Tibial artery (tissue), 4 donors: ENCODE data around the gene IL21.
A peak's percentile ranks its signal among the peaks of the same experiment; 100 is the strongest.
"Not testable (repeated sequence)": the region's sequence is repeated elsewhere in the genome, so short reads cannot be mapped to it uniquely, and the experiment has no call there.

Experiments used
- DNase-seq, 2 donors: peaks; one replicate each; pipeline ENCODE4 v3.0.0-alpha.2; 2019
- H3K27ac ChIP-seq, 2 donors: fragments of 200-600 bp; sonication (generic) in 1 of 2; 1 replicate in 1 of 2; 2 replicates in 1 of 2; pipeline ENCODE4 v1.5.1; 2018 to 2019; ENCODE audit warnings: mild to moderate bottlenecking in 1 of 2
- H3K27me3 ChIP-seq, 2 donors: fragments of 200-600 bp; sonication (generic) in 1 of 2; one replicate each; pipeline versions ENCODE4 v1.5.1 to v1.6.0; 2016 to 2019
- H3K36me3 ChIP-seq, 3 donors: fragments of 200-600 bp; sonication (generic) in 2 of 3; one replicate each; pipeline ENCODE4 v1.5.1; 2016 to 2019; ENCODE audit warnings: mild to moderate bottlenecking in 2 of 3
- H3K4me1 ChIP-seq, 4 donors: fragments of 200-600 bp; sonication (generic) in 2 of 4; 1 replicate in 3 of 4; 2 replicates in 1 of 4; pipeline ENCODE4 v1.5.1; 2016 to 2019
- H3K4me3 ChIP-seq, 2 donors: fragments of 200-600 bp; sonication (generic) in 1 of 2; 1 replicate in 1 of 2; 2 replicates in 1 of 2; pipeline ENCODE4 v1.5.1; 2018 to 2019; ENCODE audit warnings: mild to moderate bottlenecking in 2 of 2
- H3K9me3 ChIP-seq, 3 donors: fragments of 200-600 bp; sonication (generic) in 1 of 3; one replicate each; pipeline ENCODE4 v1.5.1; 2016 to 2019
- CTCF ChIP-seq, 2 experiments: fragments of 200-600 bp in 1 of 2; fragments of 450-650 bp in 1 of 2; IDR thresholded peaks; one replicate each; pipeline ENCODE4 v1.5.1; 2017 to 2019; ENCODE audit warnings: antibody characterized with exemption in 2 of 2, mild to moderate bottlenecking in 1 of 2, moderate library complexity in 1 of 2
- intact Hi-C: fragments of 100-400 bp; cut with DNase I; formaldehyde crosslinking; loops from one replicate; pipeline ENCODE4 v1.15.0; 2023; ENCODE audit warnings: low total_unique reads

The IL21 gene

DNA sequence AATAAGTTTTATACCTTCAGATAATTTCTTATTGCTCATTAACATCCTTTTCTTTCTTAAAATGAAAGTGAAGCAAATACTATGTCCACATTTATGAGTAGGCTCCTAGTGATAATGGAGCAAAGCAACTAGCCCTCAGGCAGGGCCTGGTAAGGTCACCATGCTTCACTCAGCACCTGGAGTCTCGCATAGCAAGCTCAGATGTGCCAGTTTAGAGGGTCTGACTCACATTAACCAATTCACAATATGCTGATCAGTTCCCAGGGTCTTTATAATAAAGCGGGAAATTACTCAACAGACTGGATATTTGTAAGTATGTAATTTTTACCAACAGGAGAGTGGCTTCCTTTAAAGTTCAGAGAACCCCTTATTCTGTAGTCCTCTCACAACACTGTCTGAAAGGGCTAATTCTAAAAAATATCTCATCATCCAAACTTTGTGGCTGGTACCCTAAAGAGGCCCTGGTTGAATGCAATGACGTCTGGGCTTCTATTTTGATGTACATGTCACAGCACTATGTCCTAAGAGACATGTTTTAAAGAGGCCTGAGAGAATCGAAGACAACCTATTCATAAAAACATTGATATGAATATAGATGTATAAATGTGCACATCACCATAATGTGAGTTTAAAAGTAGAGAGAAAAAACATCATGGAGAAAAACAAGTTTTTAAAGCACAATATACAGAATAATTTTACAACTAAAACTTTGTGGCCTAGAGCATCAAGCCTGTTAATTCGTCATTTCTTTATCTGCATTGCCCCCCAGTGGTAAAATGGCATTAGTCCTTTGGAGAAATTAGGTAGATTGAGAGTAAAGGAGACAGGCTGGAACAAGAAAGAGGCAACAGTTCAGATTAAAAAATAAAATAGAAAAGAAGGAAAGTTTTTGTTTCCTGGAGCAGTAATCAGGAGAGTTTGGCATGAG lies 44.3 kb downstream of the IL21 start:
- no peak overlapping the region for H3K4me3 ChIP-seq
- TF ChIP-seq CTCF (IDR thresholded peaks at IDR 0.05): peak in 1 of 2 experiments; percentile 23
- no peak overlapping the region for H3K27ac ChIP-seq
- H3K4me1 ChIP-seq: no peaks in the 10 kb centered on the region
- H3K9me3 ChIP-seq: no peaks in the 10 kb centered on the region
- no peaks in the 10 kb centered on the region for H3K36me3 ChIP-seq
- H3K27me3 ChIP-seq: no peaks in the 10 kb centered on the region
- intact Hi-C loops: no loop called here
- DNase-seq: no peak

DNA sequence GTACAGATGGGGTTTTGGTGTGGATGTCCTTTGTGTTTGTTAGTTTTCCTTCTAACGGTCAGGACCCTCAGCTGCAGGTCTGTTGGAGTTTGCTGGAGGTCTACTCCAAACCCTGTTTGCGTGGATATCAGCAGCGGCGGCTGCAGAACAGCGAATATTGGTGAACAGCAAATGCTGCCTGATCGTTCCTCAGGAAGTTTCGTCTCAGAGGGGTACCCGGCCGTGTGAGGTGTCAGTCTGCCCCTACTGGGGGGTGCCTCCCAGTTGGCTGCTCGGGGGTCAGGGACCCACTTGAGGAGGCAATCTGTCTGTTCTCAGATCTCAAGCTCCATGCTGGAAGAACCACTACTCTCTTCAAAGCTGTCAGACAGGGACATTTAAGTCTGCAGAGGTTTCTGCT lies 46.5 kb downstream of the IL21 start:
- H3K9me3 ChIP-seq, intact Hi-C loops: not testable (repeated sequence)

DNA sequence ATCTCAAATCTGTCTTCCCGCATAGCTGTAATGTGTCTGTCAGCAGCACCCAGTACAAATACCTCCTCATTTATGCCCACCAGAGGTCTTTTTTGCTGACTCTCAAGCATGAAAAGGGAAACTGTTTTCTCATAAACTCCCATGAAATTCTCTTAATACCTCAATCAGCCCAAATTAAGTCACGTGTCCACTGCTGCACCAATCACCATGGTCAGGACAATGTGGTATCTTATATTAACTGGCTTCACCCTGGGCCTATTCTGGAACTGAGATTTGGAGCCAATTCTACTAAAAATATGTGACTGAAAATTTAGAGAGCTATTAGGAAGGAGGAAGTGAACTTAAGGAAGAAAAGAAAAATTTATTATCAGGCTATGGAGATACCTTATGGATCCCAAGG lies 58.4 kb downstream of the IL21 start:
- Histone ChIP-seq H3K4me3 (no peak overlapping the region), H3K9me3 (peaks cover 0 to 4% (median 0%) of the 10 kb centered on the region in 3 donors), H3K27ac (no peak overlapping the region), H3K27me3 (no peaks in the 10 kb centered on the region), H3K4me1 (no peaks in the 10 kb centered on the region), H3K36me3 (no peaks in the 10 kb centered on the region)
- intact Hi-C loops: no loop called here
- DNase-seq: no peak
- TF ChIP-seq CTCF (IDR thresholded peaks at IDR 0.05): no peak

More for the DNA sequence above, 46.5 kb downstream of the IL21 start:
- H3K27ac ChIP-seq, DNase-seq, H3K4me3 ChIP-seq, H3K36me3 ChIP-seq, H3K27me3 ChIP-seq, H3K4me1 ChIP-seq: not testable (repeated sequence)
